SK-N-SH (cell line): Measurements from ENCODE around the gene SPRR1B. TPM values are rescaled to one million over a fixed set of nuclear protein-coding genes. Genes with fewer than 3 reads are reported as not detected.

ENCODE experiments used
- CTCF ChIA-PET: fragments of 300-600, 350-600 bp; formaldehyde crosslinking; extraction: SDS; loops from one replicate; lab custom pipeline; 2021; lab: Yijun Ruan, JAX
- POLR2A ChIA-PET: fragments of 350-600 bp; sonication (Branson Sonifier 250); formaldehyde crosslinking; extraction: SDS; loops from one replicate; lab custom pipeline; 2020; ENCODE audit warnings: antibody characterized with exemption, inconsistent platforms; lab: Yijun Ruan, JAX
- DNase-seq: peaks from one replicate; pipeline ENCODE4 v3.0.0; 2012
- H2AFZ ChIP-seq: fragments of 200-600 bp; sonication (generic); 2 replicates; pipeline ENCODE4 v1.8.1; 2016; ENCODE audit warnings: antibody characterized with exemption, mild to moderate bottlenecking, low read depth
- H3F3A ChIP-seq: fragments of 200-600 bp; sonication (generic); replicated peaks from 2 replicates; pipeline ENCODE3; 2016; ENCODE audit warnings: antibody characterized with exemption, mild to moderate bottlenecking; ENCODE audit not compliant: insufficient read depth
- H3K27ac ChIP-seq, 2 experiments: fragments of 200-500 bp in 1 of 2; fragments of 200-600 bp in 1 of 2; sonication (Bioruptor generic) in 1 of 2; sonication (generic), shearing (Covaris generic) in 1 of 2; 2 replicates each; pipeline versions ENCODE4 v1.5.1 to v1.6.1; 2014 to 2016; ENCODE audit warnings: low read depth in 2 of 2, inconsistent platforms in 1 of 2, low read length in 1 of 2, mild to moderate bottlenecking in 1 of 2, mixed read lengths in 1 of 2
- H3K27me3 ChIP-seq: fragments of 200-600 bp; sonication (generic), shearing (Covaris generic); 2 replicates; pipeline ENCODE4 v1.6.1; 2016; ENCODE audit warnings: mixed run types; ENCODE audit not compliant: insufficient read depth
- H3K36me3 ChIP-seq, 2 experiments: fragments of 200-500 bp in 1 of 2; fragments of 200-600 bp in 1 of 2; sonication (Bioruptor generic) in 1 of 2; sonication (generic) in 1 of 2; replicated peaks in 1 of 2; 2 replicates each; pipeline versions ENCODE3 to v1.5.1; 2014 to 2016; ENCODE audit warnings: low read length in 1 of 2, mild to moderate bottlenecking in 1 of 2; ENCODE audit not compliant: insufficient read depth in 2 of 2, control insufficient read depth in 1 of 2
- H3K4me1 ChIP-seq, 2 experiments: fragments of 200-500 bp in 1 of 2; fragments of 200-600 bp in 1 of 2; sonication (Bioruptor generic) in 1 of 2; sonication (generic), shearing (Covaris generic) in 1 of 2; 2 replicates each; pipeline versions ENCODE4 v1.5.1 to v1.6.1; 2014 to 2016; ENCODE audit warnings: low read depth in 1 of 2, low read length in 1 of 2, mixed run types in 1 of 2; ENCODE audit not compliant: insufficient read depth in 2 of 2, control insufficient read depth in 1 of 2
- H3K4me2 ChIP-seq: fragments of 200-600 bp; sonication (generic), shearing (Covaris generic); 2 replicates; pipeline ENCODE4 v1.6.1; 2017; ENCODE audit warnings: mixed run types
- H3K4me3 ChIP-seq, 2 experiments: fragments of 200-500 bp in 1 of 2; fragments of 200-600 bp in 1 of 2; sonication (Bioruptor generic) in 1 of 2; sonication (generic), shearing (Covaris generic) in 1 of 2; 2 replicates each; pipeline versions ENCODE4 v1.5.1 to v1.8.1; 2014 to 2016; ENCODE audit warnings: low read depth in 2 of 2, inconsistent platforms in 1 of 2, low read length in 1 of 2, mild to moderate bottlenecking in 1 of 2, mixed read lengths in 1 of 2, moderate library complexity in 1 of 2
- H3K79me2 ChIP-seq: fragments of 200-600 bp; sonication (generic); 2 replicates; pipeline ENCODE4 v1.8.1; 2017; ENCODE audit warnings: mild to moderate bottlenecking; ENCODE audit not compliant: insufficient read depth
- H3K9ac ChIP-seq: fragments of 200-600 bp; sonication (generic); 2 replicates; pipeline ENCODE4 v1.6.1; 2017; ENCODE audit warnings: mixed run types
- H3K9me2 ChIP-seq: fragments of 200-600 bp; sonication (generic); 2 replicates; pipeline ENCODE4 v1.6.1; 2017; ENCODE audit warnings: mixed run types
- H3K9me3 ChIP-seq: fragments of 200-600 bp; sonication (generic); 2 replicates; pipeline ENCODE4 v1.6.1; 2017; ENCODE audit warnings: mixed run types, mild to moderate bottlenecking, moderate library complexity
- H4K20me1 ChIP-seq: fragments of 200-600 bp; sonication (generic); 2 replicates; pipeline ENCODE4 v1.6.1; 2017; ENCODE audit warnings: mild to moderate bottlenecking, mixed run types; ENCODE audit not compliant: insufficient read depth
- CTCF ChIP-seq: fragments of 200-600 bp; sonication (generic); IDR thresholded peaks from 2 replicates; pipeline ENCODE4 v1.6.1; 2017; ENCODE audit warnings: antibody characterized with exemption, mild to moderate bottlenecking, moderate library complexity
- EP300 ChIP-seq, 2 experiments: IDR thresholded peaks; 2 replicates each; pipeline versions ENCODE4 v1.4.0 to v1.6.1; 2012; ENCODE audit warnings: borderline replicate concordance in 1 of 2, low read depth in 1 of 2, low read length in 1 of 2
- IRF3 ChIP-seq: fragments of 150-350 bp; IDR thresholded peaks from 2 replicates; pipeline ENCODE4 v1.6.1; 2016; ENCODE audit warnings: mild to moderate bottlenecking, low read depth, low read length
- JUND ChIP-seq: IDR thresholded peaks from 2 replicates; pipeline ENCODE4 v1.4.0; 2012
- MAX ChIP-seq: IDR thresholded peaks from 2 replicates; pipeline ENCODE4 v1.4.0; 2012; ENCODE audit warnings: low read depth
- MEF2A ChIP-seq: IDR thresholded peaks from 2 replicates; pipeline ENCODE4 v1.4.0; 2012; ENCODE audit warnings: low read depth, borderline replicate concordance
- MXI1 ChIP-seq: IDR thresholded peaks from 2 replicates; pipeline ENCODE4 v1.6.1; 2012; ENCODE audit warnings: mild to moderate bottlenecking, low read depth, low read length, improper control_type of control experiment
- NFIC ChIP-seq: IDR thresholded peaks from 2 replicates; pipeline ENCODE4 v1.4.0; 2012; ENCODE audit warnings: borderline replicate concordance
- PBX3 ChIP-seq: IDR thresholded peaks from 2 replicates; pipeline ENCODE4; 2012
- POLR2AphosphoS5 ChIP-seq: IDR thresholded peaks from 2 replicates; pipeline ENCODE4 v1.6.1; 2012; ENCODE audit warnings: low read depth, low read length
- RAD21 ChIP-seq: IDR thresholded peaks from 2 replicates; pipeline ENCODE4 v1.6.1; 2012; ENCODE audit warnings: mild to moderate bottlenecking, low read length
- REST ChIP-seq: IDR thresholded peaks from 2 replicates; pipeline ENCODE4 v1.6.1; 2012; ENCODE audit warnings: mild to moderate bottlenecking, low read depth, low read length, moderate library complexity
- RFX5 ChIP-seq: IDR thresholded peaks from 2 replicates; pipeline ENCODE4 v1.6.1; 2012; ENCODE audit warnings: mild to moderate bottlenecking, improper control_type of control experiment, low read length
- RXRA ChIP-seq: IDR thresholded peaks from 2 replicates; pipeline ENCODE4 v1.4.0; 2012; ENCODE audit warnings: low read depth, mild to moderate bottlenecking, borderline replicate concordance
- SMC3 ChIP-seq: IDR thresholded peaks from 2 replicates; pipeline ENCODE4 v1.6.1; 2012; ENCODE audit warnings: low read depth, low read length, improper control_type of control experiment
- TAF1 ChIP-seq: IDR thresholded peaks from 2 replicates; pipeline ENCODE4 v1.6.1; 2012; ENCODE audit warnings: low read depth, mild to moderate bottlenecking, low read length, moderate library complexity, borderline replicate concordance
- TCF12 ChIP-seq: IDR thresholded peaks from 2 replicates; pipeline ENCODE4 v1.4.0; 2012
- TEAD4 ChIP-seq: IDR thresholded peaks from 2 replicates; pipeline ENCODE4 v1.4.0; 2012; ENCODE audit warnings: mild to moderate bottlenecking, borderline replicate concordance; ENCODE audit not compliant: insufficient read depth
- ZBTB33 ChIP-seq: IDR thresholded peaks from 2 replicates; pipeline ENCODE4 v1.4.0; 2012; ENCODE audit warnings: low read depth, borderline replicate concordance
- WGBS: methylation state at CpG from one replicate; pipeline ENCODE4 v1.1.6; 2017; ENCODE audit warnings: low lambda C conversion rate; 5-methylcytosine and 5-hydroxymethylcytosine counted together
- polyA plus RNA-seq, 3 experiments: library from polyadenylated mRNA; depleted of rRNA; stranded (reverse); fragments of >200 nt; gene quantifications; 2 replicates each; pipeline ENCODE4 v1.2.3, GENCODE V29; 2012

The SPRR1B gene
- polyA plus RNA-seq, 1 of the 3 experiments (the other 2 are of a cell fraction): not detected

- Histone ChIP-seq H3K9ac (no peak within 1 kb of the TSS), H3K4me2 (no peak within 1 kb of the TSS), H3K4me1 (no peaks in the 10 kb centered on the region), H4K20me1 (no peaks in the 10 kb centered on the region), H3K9me2 (no peaks in the 10 kb centered on the region), H3K79me2 (no peaks in the 10 kb centered on the region), H3K27me3 (no peaks in the 10 kb centered on the region), H3K36me3 (no peaks in the 10 kb centered on the region), H3K4me3 (no peak within 1 kb of the TSS), H3K27ac (no peak within 1 kb of the TSS), H3F3A (no peaks in the 10 kb centered on the region), H3K9me3 (no peaks in the 10 kb centered on the region), H2AFZ (no peak within 1 kb of the TSS)
- ChIA-PET CTCF (no interaction called here), POLR2A (no interaction called here)
- no peak for DNase-seq
- 0% methylated on average over 2 of the region's 2 CpGs for WGBS
- TF ChIP-seq TAF1: no peak
- no peak for TF ChIP-seq EP300 (IDR thresholded peaks at IDR 0.05; ENCODE audit: borderline replicate concordance in 1 of 2, low read depth in 1 of 2, low read length in 1 of 2)
- no peak for TF ChIP-seq RFX5
- no peak for TF ChIP-seq RAD21
- TF ChIP-seq ZBTB33: no peak
- no peak for TF ChIP-seq CTCF
- no peak for TF ChIP-seq POLR2AphosphoS5
- TF ChIP-seq NFIC: no peak
- TF ChIP-seq TCF12: no peak
- TF ChIP-seq MXI1: no peak
- TF ChIP-seq MAX: no peak
- no peak for TF ChIP-seq JUND
- TF ChIP-seq IRF3: no peak
- no peak for TF ChIP-seq PBX3
- TF ChIP-seq MEF2A: no peak
- TF ChIP-seq RXRA: no peak
- no peak for TF ChIP-seq REST
- no peak for TF ChIP-seq SMC3
- no peak for TF ChIP-seq TEAD4
These were observed 40.5 kb downstream of the SPRR1B start, which contains the start of gene SPRR2B for GRCh38 chr1:153071511-153071910. Gene SPRR2B, minus strand, starts transcription at chr1:153071611. Its CDS starts 772 bp downstream, at chr1:153070839.
